Stomach (tissue), 9 donors: Measurements from ENCODE around the gene CFAP54. TPM values are rescaled to one million over a fixed set of nuclear protein-coding genes. Genes with fewer than 3 reads are reported as not detected.
"Not testable (repeated sequence)": the region's sequence is repeated elsewhere in the genome, so short reads cannot be mapped to it uniquely, and the experiment has no call there.

Experiments used
- DNase-seq, 2 donors: peaks; one replicate each; pipeline versions ENCODE4 v3.0.0 to v3.0.0-alpha.2; 2013 to 2019
- H3K27ac ChIP-seq, 5 donors: fragments of 200-600 bp in 4 of 5; sonication (generic) in 4 of 5; one replicate each; pipeline ENCODE4 v1.5.1; 2013 to 2019; ENCODE audit warnings: mild to moderate bottlenecking in 1 of 5, moderate library complexity in 1 of 5
- H3K27me3 ChIP-seq, 3 donors: fragments of 200-600 bp; sonication (generic); one replicate each; pipeline ENCODE4 v1.5.1; 2017 to 2019; ENCODE audit warnings: mixed run types in 1 of 3
- H3K36me3 ChIP-seq, 4 donors: fragments of 200-600 bp; sonication (generic); 1 replicate in 3 of 4; 2 replicates in 1 of 4; pipeline ENCODE4 v1.5.1; 2016 to 2019
- H3K4me1 ChIP-seq, 4 donors: fragments of 200-600 bp; sonication (generic); one replicate each; pipeline ENCODE4 v1.5.1; 2016 to 2019
- H3K4me3 ChIP-seq, 4 donors: fragments of 200-600 bp; sonication (generic) in 3 of 4; one replicate each; pipeline ENCODE4 v1.5.1; 2016 to 2019; ENCODE audit warnings: mild to moderate bottlenecking in 1 of 4
- H3K9me3 ChIP-seq, 4 donors: fragments of 200-600 bp; sonication (generic); one replicate each; pipeline ENCODE4 v1.5.1; 2016 to 2019
- CTCF ChIP-seq, 7 experiments: fragments of 450-650 bp in 4 of 7; fragments of 200-600 bp in 3 of 7; sonication (generic) in 3 of 7; IDR thresholded peaks; one replicate each; pipeline ENCODE4 v1.5.1; 2016 to 2019; ENCODE audit warnings: antibody characterized with exemption in 7 of 7, control low read depth in 2 of 7, mild to moderate bottlenecking in 1 of 7
- EP300 ChIP-seq: sonication (generic); formaldehyde crosslinking; IDR thresholded peaks from one replicate; pipeline ENCODE4 v1.6.1; 2017; ENCODE audit warnings: antibody characterized with exemption
- POLR2A ChIP-seq, 4 donors: fragments of 450-650 bp; IDR thresholded peaks; one replicate each; pipeline ENCODE4 v1.6.1; 2016; ENCODE audit warnings: antibody characterized with exemption in 4 of 4, control low read depth in 2 of 4, mild to moderate bottlenecking in 1 of 4, moderate library complexity in 1 of 4
- POLR2AphosphoS5 ChIP-seq, 3 donors: sonication (generic); formaldehyde crosslinking; IDR thresholded peaks; one replicate each; pipeline ENCODE4 v1.6.1; 2016; ENCODE audit warnings: antibody characterized with exemption in 3 of 3
- WGBS, 5 donors: extraction: QIAGEN DNeasy Blood & Tissue Kit in 3 of 5; methylation state at CpG; one replicate each; pipeline versions ENCODE4 v1.1.5 to v1.1.7; 2013 to 2018; 5-methylcytosine and 5-hydroxymethylcytosine counted together
- intact Hi-C: fragments of 100-400 bp; cut with DNase I; formaldehyde crosslinking; loops from one replicate; pipeline ENCODE4 v1.15.1; 2023; ENCODE audit warnings: low total_unique reads
- polyA plus RNA-seq, 3 donors: library from polyadenylated mRNA; stranded (reverse); fragments of 200-250 nt; gene quantifications; one replicate each; pipeline ENCODE4 v1.2.3, GENCODE V29; 2013
- total RNA-seq, 5 donors: library from RNA; depleted of rRNA; stranded (reverse); fragments of >200 nt; gene quantifications; one replicate each; pipeline versions ENCODE4 v1.1.0 to v1.2.3, GENCODE V29; 2014 to 2016
- donor health status: healthy with polysubstance abuse.
- donor health status: Bipolar disorder and iron deficiency.
- donor health status: healthy.

CFAP54 gene
- total and polyA plus RNA-seq, 8 donors: 0.08 to 36.6 (median 3.0) TPM; not detected in 2

GRCh38 chr12:96483116-96483515 lies 6.3 kb upstream of the CFAP54 start:
- no peaks in the 10 kb centered on the region for H3K9me3 ChIP-seq
- TF ChIP-seq POLR2AphosphoS5 (IDR thresholded peaks at IDR 0.05): no peak
- no peak for TF ChIP-seq CTCF (IDR thresholded peaks at IDR 0.05)
- no peak overlapping the region for H3K27ac ChIP-seq
- 90 to 96% (median 96%) methylated on average over 2 of the region's 2 CpGs for WGBS, 5 donors
- H3K27me3 ChIP-seq: no peaks in the 10 kb centered on the region
- DNase-seq: no peak
- H3K36me3 ChIP-seq: no peaks in the 10 kb centered on the region
- H3K4me1 ChIP-seq: peaks cover 0 to 5% (median 0%) of the 10 kb centered on the region in 4 donors
- H3K4me3 ChIP-seq: no peak overlapping the region
- intact Hi-C loops: no loop called here

GRCh38 chr12:96486751-96487613 lies 2.4 kb upstream of the CFAP54 start:
- H3K27me3 ChIP-seq: peaks cover 0 to 4% (median 0%) of the 10 kb centered on the region in 3 donors
- intact Hi-C loops: no loop called here
- H3K4me1 ChIP-seq: peaks cover 5 to 18% (median 10%) of the 10 kb centered on the region in 4 donors
- no peaks in the 10 kb centered on the region for H3K36me3 ChIP-seq
- no peak overlapping the region for H3K4me3 ChIP-seq
- TF ChIP-seq EP300: no peak
- no peak overlapping the region for H3K27ac ChIP-seq
- whole genome bisulfite sequencing, 5 donors: 82 to 89% (median 85%) methylated on average over 12 of the region's 12 CpGs
- no peak for DNase-seq
- no peaks in the 10 kb centered on the region for H3K9me3 ChIP-seq

GRCh38 chr12:96487634-96488033 lies 1.7 kb upstream of the CFAP54 start:
- intact Hi-C loops: no loop called here
- H3K27ac ChIP-seq: no peak overlapping the region
- WGBS, 5 donors: 79 to 85% (median 82%) methylated on average over 3 of the region's 3 CpGs

GRCh38 chr12:96493106-96493505 lies 3.7 kb downstream of the CFAP54 start:
- Histone ChIP-seq H3K4me1 (peaks cover 5 to 13% (median 10%) of the 10 kb centered on the region in 4 donors), H3K36me3 (no peaks in the 10 kb centered on the region), H3K27me3 (peaks cover 0 to 4% (median 0%) of the 10 kb centered on the region in 3 donors), H3K4me3 (no peak overlapping the region), H3K27ac (no peak overlapping the region), H3K9me3 (no peaks in the 10 kb centered on the region)
- intact Hi-C loops: no loop called here
- no peak for TF ChIP-seq EP300
- TF ChIP-seq CTCF (IDR thresholded peaks at IDR 0.05): no peak
- no peak for DNase-seq

More at GRCh38 chr12:96487634-96488033, 1.7 kb upstream of the CFAP54 start:
- Histone ChIP-seq H3K27me3 (peaks cover 0 to 4% (median 0%) of the 10 kb centered on the region in 3 donors), H3K4me3 (no peak overlapping the region), H3K4me1 (peaks cover 5 to 18% (median 10%) of the 10 kb centered on the region in 4 donors), H3K9me3 (no peaks in the 10 kb centered on the region), H3K36me3 (no peaks in the 10 kb centered on the region)
- DNase-seq: no peak
- no peak for TF ChIP-seq CTCF (IDR thresholded peaks at IDR 0.05)
- TF ChIP-seq POLR2A (IDR thresholded peaks at IDR 0.05): no peak

GRCh38 chr12:96494154-96494553 lies 4.8 kb downstream of the CFAP54 start:
- not testable (repeated sequence) for DNase-seq

More at GRCh38 chr12:96494154-96494553, 4.8 kb downstream of the CFAP54 start:
- H3K27ac ChIP-seq, H3K4me3 ChIP-seq, H3K4me1 ChIP-seq, H3K36me3 ChIP-seq, intact Hi-C loops, H3K9me3 ChIP-seq, H3K27me3 ChIP-seq: not testable (repeated sequence)
- WGBS, 5 donors: 93 to 97% (median 93%) methylated on average over 6 of the region's 6 CpGs
